ENCODE results near the gene GDPD3.

The GDPD3 gene

GRCh38 chr16:30075503-30076275 is 37.6 kb downstream of the GDPD3 start, which contains the start of gene PPP4C:
TSS of gene PPP4C (plus strand) at chr16:30075994. CDS start at chr16:30076378, 384 bp downstream.
- peak; percentile 86 for DNase-seq

GRCh38 chr16:30070490-30070889 is 42.8 kb downstream of the GDPD3 start:
- DNase-seq = no peak

GRCh38 chr16:30069611-30070462 is 43.5 kb downstream of the GDPD3 start:
- no peak for DNase-seq

GRCh38 chr16:30068750-30069610 is 44.4 kb downstream of the GDPD3 start:
- DNase-seq = no peak

- no peak for DNase-seq
These were observed 45.0 kb downstream of the GDPD3 start for GRCh38 chr16:30068333-30068732.

- DNase-seq = no peak
These were observed 45.8 kb downstream of the GDPD3 start for GRCh38 chr16:30067584-30067916.

GRCh38 chr16:30066761-30067583 is 46.4 kb downstream of the GDPD3 start:
- DNase-seq = no peak

GRCh38 chr16:30065943-30066760 is 47.2 kb downstream of the GDPD3 start:
- DNase-seq = peak; percentile 62

GRCh38 chr16:30065102-30065942 is 48.0 kb downstream of the GDPD3 start, which contains the start of gene ALDOA:
TSS of gene ALDOA (plus strand) at chr16:30065760. CDS start at chr16:30066898, 1,138 bp downstream.
- peak; percentile 100 for DNase-seq

GRCh38 chr16:30064729-30065101 is 48.6 kb downstream of the GDPD3 start:
- DNase-seq = no peak

GRCh38 chr16:30063893-30064728 is 49.2 kb downstream of the GDPD3 start:
- DNase-seq = peak; percentile 56

GRCh38 chr16:30063278-30063892 is 50.0 kb downstream of the GDPD3 start:
- DNase-seq = no peak

- DNase-seq = no peak
These were observed 52.3 kb downstream of the GDPD3 start for GRCh38 chr16:30060836-30061554.

GRCh38 chr16:30060346-30060745 is 53.0 kb downstream of the GDPD3 start:
- no peak for DNase-seq

GRCh38 chr16:30054959-30055553 is 58.3 kb downstream of the GDPD3 start:
- no peak for DNase-seq

All from fibroblast of skin of right quadriceps (primary cell).